Measurements from ENCODE around the gene AP5Z1. TPM values are rescaled to one million over a fixed set of nuclear protein-coding genes. Genes with fewer than 3 reads are reported as not detected.

AP5Z1 gene
- total and polyA plus RNA-seq, 2 of the 4 experiments (the other 2 are of a cell fraction): 9.7 to 38.7 TPM

DNA sequence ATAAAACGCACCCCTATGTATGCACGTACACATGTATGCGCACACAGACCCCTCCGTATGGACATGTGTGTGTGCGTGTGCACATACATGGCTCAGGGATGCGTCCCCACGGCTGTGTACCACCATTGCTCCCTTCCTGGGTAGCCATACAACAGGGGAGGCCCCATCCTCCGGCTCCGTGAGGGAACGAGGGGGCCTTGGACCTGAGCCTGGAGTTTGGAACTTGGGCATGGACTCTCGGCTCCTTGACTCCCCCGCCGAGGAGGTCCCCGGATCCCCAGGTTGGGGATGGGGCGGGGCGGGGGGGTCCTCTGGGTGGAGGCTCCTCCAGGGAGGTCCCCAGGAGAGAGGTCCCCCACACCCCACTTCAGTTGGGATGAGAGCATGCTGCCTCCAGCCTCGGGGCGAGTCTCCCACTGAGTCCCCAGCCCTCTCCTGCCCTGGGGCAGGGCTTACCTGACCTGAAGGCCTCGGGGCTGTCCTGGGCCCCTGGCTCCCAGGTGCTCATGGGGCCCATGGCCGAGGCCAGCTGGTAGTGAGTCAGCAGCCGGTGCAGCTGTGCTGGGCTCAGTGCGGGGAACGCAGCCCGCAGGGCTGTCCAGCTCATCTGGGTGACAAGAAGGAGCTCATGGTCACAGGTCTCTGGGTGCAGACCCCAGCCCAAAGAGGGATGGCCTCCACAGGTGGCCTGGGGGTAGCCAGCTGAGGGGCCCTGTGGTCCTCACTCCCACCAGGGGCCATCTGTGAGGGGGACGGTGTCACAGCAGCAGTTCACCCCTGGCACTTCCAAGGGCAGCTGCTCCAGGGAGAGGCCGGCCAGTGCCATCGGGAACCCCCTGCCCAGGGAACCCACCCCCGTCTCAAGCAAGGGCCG lies 29.9 kb downstream of the AP5Z1 start:
- no peak overlapping the region for H3K4me3 ChIP-seq (ENCODE audit: insufficient read depth, low read depth, low read length)
- no peak overlapping the region for H2BK20ac ChIP-seq (ENCODE audit: low read depth, low read length)
- H4K8ac ChIP-seq (ENCODE audit: low read depth in 2 of 2, low read length in 2 of 2): no peak overlapping the region
- no peaks in the 10 kb centered on the region for H4K20me1 ChIP-seq (ENCODE audit: insufficient read depth, low read length)
- H4K5ac ChIP-seq (ENCODE audit: low read depth, low read length): no peak overlapping the region
- 84% methylated on average over 10 of the region's 29 CpGs; no CpG with 5 or more reads in 1 of the 2 experiments for WGBS, 2 experiments (ENCODE audit: extremely low coverage in 2 of 2, insufficient read length in 1 of 2)
- H2AK5ac ChIP-seq (ENCODE audit: low read depth, low read length): no peak overlapping the region
- no peak for ATAC-seq (ENCODE audit: low read depth)
- no peaks in the 10 kb centered on the region for H3K9me1 ChIP-seq (ENCODE audit: insufficient read depth, low read length)
- H2BK120ac ChIP-seq (ENCODE audit: low read depth, low read length): no peak overlapping the region
- no peak overlapping the region for H3K14ac ChIP-seq (replicated peaks; ENCODE audit: low read depth, low read length)
- no peaks in the 10 kb centered on the region for H3K9me3 ChIP-seq (ENCODE audit: control insufficient read depth, insufficient read depth, low read length)
- dilution Hi-C loops (cut with HindIII; ENCODE audit: low sequenced_read_pairs, unreplicated experiment): no loop called here
- no peak overlapping the region for H2AK9ac ChIP-seq (replicated peaks; ENCODE audit: low read depth, low read length, poor library complexity)
- ChIA-PET CTCF (interaction anchor here (0.5 to 0.8 kb wide), 2 partner anchors 8 to 168 kb away, joined by 3 read pairs; no protein-coding TSS in a partner anchor), POLR2A (ENCODE audit: unreplicated experiment) (no interaction called here)
- no peak overlapping the region for H3K23ac ChIP-seq (ENCODE audit: low read depth, low read length)
- H4K91ac ChIP-seq (ENCODE audit: insufficient read depth, low read depth, low read length): no peak overlapping the region
- H3K36me3 ChIP-seq (ENCODE audit: control insufficient read depth, insufficient read depth, low read length): no peaks in the 10 kb centered on the region
- DNase-seq: no peak
- in situ Hi-C loops (cut with MboI; ENCODE audit: low sequenced_read_pairs): no loop called here
- H3K4me2 ChIP-seq (ENCODE audit: low read depth, low read length): no peak overlapping the region
- no peaks in the 10 kb centered on the region for H3K79me1 ChIP-seq (ENCODE audit: low read depth in 1 of 2, low read length in 2 of 2)
- peaks cover 16% of the 10 kb centered on the region for H3K27me3 ChIP-seq (ENCODE audit: control insufficient read depth, insufficient read depth, low read length)
- intact Hi-C loops (cut with micrococcal nuclease): no loop called here
- H3K56ac ChIP-seq (ENCODE audit: extremely low read depth, insufficient read depth, low read length): no peak overlapping the region
- no peaks in the 10 kb centered on the region for H3K4me1 ChIP-seq (ENCODE audit: control insufficient read depth, insufficient read depth, low read length)
- H3K9ac ChIP-seq (ENCODE audit: low read depth, low read length): no peak overlapping the region
- no peak overlapping the region for H3K18ac ChIP-seq (ENCODE audit: low read depth, low read length)
- BruUV-seq (replicated peaks): no TSS peak
- H3K4ac ChIP-seq (ENCODE audit: low read depth, low read length): no peak overlapping the region
- H2BK5ac ChIP-seq (ENCODE audit: low read depth, low read length, poor library complexity, severe bottlenecking): no peak overlapping the region
- H3K27ac ChIP-seq (ENCODE audit: insufficient read depth, low read length): no peak overlapping the region
- H2BK15ac ChIP-seq (ENCODE audit: low read depth, low read length): no peak overlapping the region
- no peak overlapping the region for H2AFZ ChIP-seq (replicated peaks; ENCODE audit: low read length, poor library complexity)
- no peak for TF ChIP-seq MXI1 (IDR thresholded peaks at IDR 0.05; ENCODE audit: borderline replicate concordance, low read depth, low read length)
- TF ChIP-seq SMC3 (IDR thresholded peaks at IDR 0.05; ENCODE audit: low read depth, low read length): no peak
- TF ChIP-seq MAZ (IDR thresholded peaks at IDR 0.05; ENCODE audit: borderline replicate concordance, low read depth, low read length): no peak
- TF ChIP-seq, protein P1, sequence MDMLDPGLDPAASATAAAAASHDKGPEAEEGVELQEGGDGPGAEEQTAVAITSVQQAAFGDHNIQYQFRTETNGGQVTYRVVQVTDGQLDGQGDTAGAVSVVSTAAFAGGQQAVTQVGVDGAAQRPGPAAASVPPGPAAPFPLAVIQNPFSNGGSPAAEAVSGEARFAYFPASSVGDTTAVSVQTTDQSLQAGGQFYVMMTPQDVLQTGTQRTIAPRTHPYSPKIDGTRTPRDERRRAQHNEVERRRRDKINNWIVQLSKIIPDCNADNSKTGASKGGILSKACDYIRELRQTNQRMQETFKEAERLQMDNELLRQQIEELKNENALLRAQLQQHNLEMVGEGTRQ (IDR thresholded peaks at IDR 0.05; ENCODE audit: low read depth, low read length): no peak
- TF ChIP-seq CEBPB (IDR thresholded peaks at IDR 0.05; ENCODE audit: low read depth, low read length): no peak
- TF ChIP-seq CHD1 (IDR thresholded peaks at IDR 0.05; ENCODE audit: low read depth, low read length): no peak
- no peak for TF ChIP-seq POLR2A (IDR thresholded peaks at IDR 0.05; ENCODE audit: low read depth, low read length)
- no peak for TF ChIP-seq BHLHE40 (IDR thresholded peaks at IDR 0.05; ENCODE audit: low read depth, low read length)
- no peak for TF ChIP-seq FOS (IDR thresholded peaks at IDR 0.05; ENCODE audit: low read depth, low read length)
- TF ChIP-seq, protein P2, sequence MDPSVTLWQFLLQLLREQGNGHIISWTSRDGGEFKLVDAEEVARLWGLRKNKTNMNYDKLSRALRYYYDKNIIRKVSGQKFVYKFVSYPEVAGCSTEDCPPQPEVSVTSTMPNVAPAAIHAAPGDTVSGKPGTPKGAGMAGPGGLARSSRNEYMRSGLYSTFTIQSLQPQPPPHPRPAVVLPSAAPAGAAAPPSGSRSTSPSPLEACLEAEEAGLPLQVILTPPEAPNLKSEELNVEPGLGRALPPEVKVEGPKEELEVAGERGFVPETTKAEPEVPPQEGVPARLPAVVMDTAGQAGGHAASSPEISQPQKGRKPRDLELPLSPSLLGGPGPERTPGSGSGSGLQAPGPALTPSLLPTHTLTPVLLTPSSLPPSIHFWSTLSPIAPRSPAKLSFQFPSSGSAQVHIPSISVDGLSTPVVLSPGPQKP (IDR thresholded peaks at IDR 0.05; ENCODE audit: borderline replicate concordance, low read depth, low read length): no peak
- no peak for TF ChIP-seq RFX5 (IDR thresholded peaks at IDR 0.05; ENCODE audit: low read depth, low read length)
- no peak for TF ChIP-seq RAD21 (IDR thresholded peaks at IDR 0.05; ENCODE audit: low read length)
- TF ChIP-seq, protein P3, sequence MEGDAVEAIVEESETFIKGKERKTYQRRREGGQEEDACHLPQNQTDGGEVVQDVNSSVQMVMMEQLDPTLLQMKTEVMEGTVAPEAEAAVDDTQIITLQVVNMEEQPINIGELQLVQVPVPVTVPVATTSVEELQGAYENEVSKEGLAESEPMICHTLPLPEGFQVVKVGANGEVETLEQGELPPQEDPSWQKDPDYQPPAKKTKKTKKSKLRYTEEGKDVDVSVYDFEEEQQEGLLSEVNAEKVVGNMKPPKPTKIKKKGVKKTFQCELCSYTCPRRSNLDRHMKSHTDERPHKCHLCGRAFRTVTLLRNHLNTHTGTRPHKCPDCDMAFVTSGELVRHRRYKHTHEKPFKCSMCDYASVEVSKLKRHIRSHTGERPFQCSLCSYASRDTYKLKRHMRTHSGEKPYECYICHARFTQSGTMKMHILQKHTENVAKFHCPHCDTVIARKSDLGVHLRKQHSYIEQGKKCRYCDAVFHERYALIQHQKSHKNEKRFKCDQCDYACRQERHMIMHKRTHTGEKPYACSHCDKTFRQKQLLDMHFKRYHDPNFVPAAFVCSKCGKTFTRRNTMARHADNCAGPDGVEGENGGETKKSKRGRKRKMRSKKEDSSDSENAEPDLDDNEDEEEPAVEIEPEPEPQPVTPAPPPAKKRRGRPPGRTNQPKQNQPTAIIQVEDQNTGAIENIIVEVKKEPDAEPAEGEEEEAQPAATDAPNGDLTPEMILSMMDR (conservative IDR thresholded peaks at IDR 0.05; ENCODE audit: low read depth, low read length): no peak
- no peak for TF ChIP-seq RCOR1 (IDR thresholded peaks at IDR 0.05; ENCODE audit: insufficient replicate concordance, low read length)
- no peak for TF ChIP-seq MAFK (IDR thresholded peaks at IDR 0.05; ENCODE audit: low read depth, low read length)
